HCT116 (cell line): ENCODE data around the gene FAR1. TPM values are rescaled to one million over a fixed set of nuclear protein-coding genes. Genes with fewer than 3 reads are reported as not detected.

Experiments
- ATAC-seq: fragments of 200-7000 bp; cut with Tn5 transposase; 2 replicates; pipeline ENCODE4 v1.9.1; 2020; ENCODE audit warnings: mild to moderate bottlenecking, moderate library complexity
- BruUV-seq: library from RNA; stranded (reverse); fragments of 400-500 nt; replicated peaks from 2 replicates; lab custom pipeline; 2021; lab: Mats Ljungman, UMichigan
- CTCF ChIA-PET: fragments of 300-600 bp; sonication (Branson Sonifier 250); formaldehyde crosslinking; loops from one replicate; lab custom pipeline; 2021; ENCODE audit warnings: antibody characterized with exemption; lab: Charles Lee
- POLR2A ChIA-PET: fragments of 300-600, 350-600 bp; sonication (Branson Sonifier 250); formaldehyde crosslinking; loops from one replicate; lab custom pipeline; 2021; ENCODE audit warnings: antibody characterized with exemption; lab: Charles Lee
- RAD21 ChIA-PET, 2 experiments: fragments of 300-600 bp; sonication (Branson Sonifier 250); formaldehyde crosslinking; loops; one replicate each; lab custom pipeline; 2023; ENCODE audit warnings: low total read pairs in 2 of 2; ENCODE audit not compliant: uncharacterized antibody in 2 of 2, unreplicated experiment in 2 of 2, low non-redundant PET in 1 of 2; lab: Charles Lee
- DNase-seq: peaks from one replicate; pipeline ENCODE4 v3.0.0-alpha.2; 2010; ENCODE audit warnings: low read depth, low spot score
- H2AFZ ChIP-seq: fragments of 200-600 bp; shearing (Covaris generic), sonication (generic); 2 replicates; pipeline ENCODE4 v1.6.1; 2017; ENCODE audit warnings: low read depth, mixed run types, mixed read lengths, antibody characterized with exemption, low read length; ENCODE audit not compliant: poor library complexity, severe bottlenecking
- H3K27ac ChIP-seq: 2 replicates; pipeline ENCODE4 v1.5.1; 2012; ENCODE audit warnings: low read depth, low read length
- H3K27me3 ChIP-seq: fragments of 200-600 bp; sonication (generic); 2 replicates; pipeline ENCODE4 v1.6.1; 2016; ENCODE audit warnings: mixed run types, low read length, mixed read lengths; ENCODE audit not compliant: insufficient read depth
- H3K36me3 ChIP-seq, 2 experiments: fragments of 200-500 bp in 1 of 2; fragments of 200-600 bp in 1 of 2; sonication (Bioruptor generic) in 1 of 2; sonication (generic) in 1 of 2; 2 replicates each; pipeline versions ENCODE4 v1.5.1 to v1.6.1; 2014 to 2016; ENCODE audit warnings: low read length in 2 of 2, inconsistent platforms in 1 of 2, mixed read lengths in 1 of 2, mixed run types in 1 of 2; ENCODE audit not compliant: insufficient read depth in 2 of 2, control insufficient read depth in 1 of 2
- H3K4me1 ChIP-seq, 2 experiments: fragments of 200-600 bp in 1 of 2; sonication (generic) in 1 of 2; 2 replicates each; pipeline versions ENCODE4 v1.5.1 to v1.6.1; 2012 to 2017; ENCODE audit warnings: low read length in 2 of 2, inconsistent platforms in 1 of 2, mild to moderate bottlenecking in 1 of 2, mixed read lengths in 1 of 2, mixed run types in 1 of 2, moderate library complexity in 1 of 2; ENCODE audit not compliant: insufficient read depth in 2 of 2, control insufficient read depth in 1 of 2
- H3K4me2 ChIP-seq: fragments of 200-600 bp; sonication (generic); 2 replicates; pipeline ENCODE4 v1.6.1; 2017; ENCODE audit warnings: mixed run types, low read length, mixed read lengths
- H3K4me3 ChIP-seq, 2 experiments: fragments of 200-600 bp in 1 of 2; sonication (generic) in 1 of 2; replicated peaks in 1 of 2; 2 replicates each; pipeline ENCODE4 v1.5.1; 2011 to 2016; ENCODE audit warnings: low read length in 2 of 2, control low read depth in 1 of 2, low read depth in 1 of 2, mild to moderate bottlenecking in 1 of 2, mixed read lengths in 1 of 2, mixed run types in 1 of 2
- H3K79me2 ChIP-seq: fragments of 200-600 bp; sonication (generic); 2 replicates; pipeline ENCODE4 v1.6.1; 2017; ENCODE audit warnings: mild to moderate bottlenecking, mixed run types, low read length, moderate library complexity, mixed read lengths; ENCODE audit not compliant: insufficient read depth
- H3K9ac ChIP-seq: fragments of 200-600 bp; sonication (generic); 2 replicates; pipeline ENCODE4 v1.6.1; 2016; ENCODE audit warnings: low read length, mixed read lengths
- H3K9me2 ChIP-seq: fragments of 200-600 bp; sonication (generic), shearing (Covaris generic); 2 replicates; pipeline ENCODE4 v1.6.1; 2017; ENCODE audit warnings: mixed run types, mild to moderate bottlenecking, moderate library complexity; ENCODE audit not compliant: insufficient read depth
- H3K9me3 ChIP-seq, 2 experiments: fragments of 200-500 bp in 1 of 2; fragments of 200-600 bp in 1 of 2; sonication (Bioruptor generic) in 1 of 2; sonication (generic) in 1 of 2; 2 replicates each; pipeline ENCODE4 v1.6.1; 2014 to 2017; ENCODE audit warnings: low read length in 2 of 2, mixed read lengths in 2 of 2, inconsistent platforms in 1 of 2, low read depth in 1 of 2, mild to moderate bottlenecking in 1 of 2, mixed run types in 1 of 2, moderate library complexity in 1 of 2; ENCODE audit not compliant: control insufficient read depth in 1 of 2, insufficient read depth in 1 of 2
- H4K20me1 ChIP-seq: fragments of 200-600 bp; sonication (generic), shearing (Covaris generic); 2 replicates; pipeline ENCODE4 v1.6.1; 2017; ENCODE audit warnings: mixed run types, mild to moderate bottlenecking, moderate library complexity; ENCODE audit not compliant: insufficient read depth
- ATF3 ChIP-seq: IDR thresholded peaks from 2 replicates; pipeline ENCODE4 v1.6.1; 2012
- CBX3 ChIP-seq: IDR thresholded peaks from 2 replicates; pipeline ENCODE4 v1.6.1; 2012; ENCODE audit warnings: low read depth
- CEBPB ChIP-seq: IDR thresholded peaks from 2 replicates; pipeline ENCODE4 v1.6.1; 2012; ENCODE audit warnings: low read depth
- CTCF ChIP-seq, 3 experiments: fragments of 200-600 bp in 1 of 3; sonication (generic) in 1 of 3; IDR thresholded peaks in 2 of 3; conservative IDR thresholded peaks in 1 of 3; 2 replicates each; pipeline ENCODE4 v1.5.1; 2012 to 2017; ENCODE audit warnings: low read depth in 2 of 3, low read length in 2 of 3, antibody characterized with exemption in 1 of 3, borderline replicate concordance in 1 of 3, control low read depth in 1 of 3, mild to moderate bottlenecking in 1 of 3, mixed read lengths in 1 of 3, mixed run types in 1 of 3, moderate library complexity in 1 of 3; ENCODE audit not compliant: insufficient read depth in 1 of 3
- ELF1 ChIP-seq: IDR thresholded peaks from 2 replicates; pipeline ENCODE4 v1.6.1; 2012; ENCODE audit warnings: low read depth, borderline replicate concordance
- EZH2 ChIP-seq: fragments of 200-600 bp; sonication (generic); IDR thresholded peaks from 2 replicates; pipeline ENCODE4 v1.6.1; 2017; ENCODE audit warnings: antibody characterized with exemption, mixed run types
- EZH2phosphoT487 ChIP-seq: fragments of 200-600 bp; IDR thresholded peaks from 2 replicates; pipeline ENCODE4 v1.6.1; 2018; ENCODE audit warnings: antibody characterized with exemption, borderline replicate concordance
- MAX ChIP-seq: IDR thresholded peaks from 2 replicates; pipeline ENCODE4 v1.6.1; 2012
- POLR2A ChIP-seq: IDR thresholded peaks from 2 replicates; pipeline ENCODE4 v1.7.0; 2011; ENCODE audit warnings: borderline replicate concordance; ENCODE audit not compliant: insufficient read depth, insufficient read length; ENCODE audit errors: extremely low read depth
- POLR2AphosphoS5 ChIP-seq: IDR thresholded peaks from 2 replicates; pipeline ENCODE4 v1.6.1; 2011; ENCODE audit warnings: mild to moderate bottlenecking, low read depth, low read length, moderate library complexity
- RAD21 ChIP-seq: IDR thresholded peaks from 2 replicates; pipeline ENCODE4 v1.6.1; 2012; ENCODE audit warnings: low read depth, mild to moderate bottlenecking
- SRF ChIP-seq: IDR thresholded peaks from 2 replicates; pipeline ENCODE4 v1.6.1; 2012; ENCODE audit warnings: low read depth
- TCF7L2 ChIP-seq: IDR thresholded peaks from 2 replicates; pipeline ENCODE4 v1.7.0; 2011; ENCODE audit warnings: borderline replicate concordance, inconsistent platforms; ENCODE audit not compliant: insufficient read depth, insufficient read length; ENCODE audit errors: extremely low read depth
- ZBTB33 ChIP-seq: IDR thresholded peaks from 2 replicates; pipeline ENCODE4 v1.6.1; 2011; ENCODE audit warnings: mild to moderate bottlenecking, low read length, moderate library complexity; ENCODE audit not compliant: insufficient replicate concordance; ENCODE audit errors: extremely low read depth
- ZFX ChIP-seq: fragments of 450-650 bp; IDR thresholded peaks from 2 replicates; pipeline ENCODE4 v1.6.1; 2017
- ZNF274 ChIP-seq: fragments of 200-500 bp; sonication (Bioruptor generic); IDR thresholded peaks from 2 replicates; pipeline ENCODE4 v1.6.1; 2014; ENCODE audit warnings: mild to moderate bottlenecking, low read depth, low read length, inconsistent platforms
- intact Hi-C: fragments of 100-400 bp; cut with micrococcal nuclease; formaldehyde crosslinking; loops from 2 replicates; pipeline ENCODE4 v1.10.0; 2022
- total RNA-seq: library from RNA; stranded (reverse); gene quantifications from one replicate; pipeline ENCODE4 v1.2.1, GENCODE V29; 2021; ENCODE audit not compliant: unreplicated experiment

Gene FAR1
- total RNA-seq, 1 experiment from 2014 or later: 74.3 TPM

GRCh38 chr11:13720940-13721339, 52.5 kb downstream of the FAR1 start:
- CTCF ChIA-PET: no interaction called here
- Histone ChIP-seq H3K9me2 (no peaks in the 10 kb centered on the region), H3K9me3 (no peaks in the 10 kb centered on the region), H3K79me2 (no peaks in the 10 kb centered on the region)
- TF ChIP-seq ZNF274: no peak
- no peak for TF ChIP-seq EZH2
- no peak for TF ChIP-seq CEBPB
- no peak for TF ChIP-seq ATF3
- no peak for TF ChIP-seq CBX3
- TF ChIP-seq ELF1: no peak
- no peak for TF ChIP-seq TCF7L2
- no peak for TF ChIP-seq ZBTB33
- no peak for TF ChIP-seq MAX
- no peak for TF ChIP-seq POLR2AphosphoS5
- TF ChIP-seq ZFX: no peak
- TF ChIP-seq RAD21: no peak
- no peak for TF ChIP-seq EZH2phosphoT487
- no peak for TF ChIP-seq CTCF (IDR thresholded peaks at IDR 0.05 in 2 of 3, conservative IDR thresholded peaks at IDR 0.05 in 1 of 3; ENCODE audit: borderline replicate concordance in 1 of 3, insufficient read depth in 1 of 3, low read depth in 2 of 3, low read length in 2 of 3)
- TF ChIP-seq SRF: no peak
- no peak for TF ChIP-seq POLR2A
- TF ChIP-seq, all 23 proteins: peak for 0
- DNase-seq (no peak), ATAC-seq (no peak)
- H3K36me3 ChIP-seq: peaks cover 19% of the 10 kb centered on the region in 2 experiments; a peak in 3 of 4 replicates
- H3K4me1 ChIP-seq: no peaks in the 10 kb centered on the region
- H3K27me3 ChIP-seq: no peaks in the 10 kb centered on the region
- H4K20me1 ChIP-seq: no peaks in the 10 kb centered on the region
- no peak overlapping the region for H3K4me2 ChIP-seq
- BruUV-seq: no TSS peak
- intact Hi-C loops: no loop called here
- H3K9ac ChIP-seq: no peak overlapping the region
- no peak overlapping the region for H3K4me3 ChIP-seq
- ChIA-PET RAD21 (no interaction called here), POLR2A (no interaction called here)
- no peak overlapping the region for H3K27ac ChIP-seq
- H2AFZ ChIP-seq: no peak overlapping the region
